OCI-LY1 (cell line): ENCODE results near the gene ANXA3.

Source experiments
- H2AFZ ChIP-seq: fragments of 200-600 bp; sonication (generic), shearing (Covaris generic); 2 replicates; pipeline ENCODE4 v1.6.0; 2014; ENCODE audit warnings: antibody characterized with exemption, mild to moderate bottlenecking, low read length
- H3F3A ChIP-seq: fragments of 200-600 bp; sonication (generic), shearing (Covaris generic); 2 replicates; pipeline ENCODE4 v1.6.0; 2014; ENCODE audit warnings: mild to moderate bottlenecking, antibody characterized with exemption, low read length, moderate library complexity; ENCODE audit not compliant: insufficient read depth
- H3K27ac ChIP-seq: fragments of 200-600 bp; sonication (generic); 2 replicates; pipeline ENCODE4 v1.5.1; 2014; ENCODE audit warnings: low read length, mixed run types, mild to moderate bottlenecking, low read depth; ENCODE audit not compliant: poor library complexity, severe bottlenecking
- H3K27me3 ChIP-seq: fragments of 200-600 bp; sonication (generic); 2 replicates; pipeline ENCODE4 v1.6.0; 2014; ENCODE audit warnings: antibody characterized with exemption, mild to moderate bottlenecking, low read length, moderate library complexity; ENCODE audit not compliant: insufficient read depth
- H3K36me3 ChIP-seq: fragments of 200-600 bp; sonication (generic); 2 replicates; pipeline ENCODE4 v1.6.1; 2014; ENCODE audit warnings: mild to moderate bottlenecking, antibody characterized with exemption, low read length, moderate library complexity, mixed read lengths; ENCODE audit not compliant: insufficient read depth
- H3K4me1 ChIP-seq: fragments of 200-600 bp; sonication (generic); 2 replicates; pipeline ENCODE4 v1.5.1; 2014; ENCODE audit warnings: mild to moderate bottlenecking, low read length, moderate library complexity; ENCODE audit not compliant: insufficient read depth, severe bottlenecking
- H3K4me2 ChIP-seq: fragments of 200-600 bp; sonication (generic), shearing (Covaris generic); 2 replicates; pipeline ENCODE4 v1.6.1; 2014; ENCODE audit warnings: low read length
- H3K4me3 ChIP-seq: fragments of 200-600 bp; sonication (generic); 2 replicates; pipeline ENCODE4 v1.5.1; 2014; ENCODE audit warnings: low read length, low read depth, mild to moderate bottlenecking, mixed read lengths; ENCODE audit not compliant: poor library complexity, severe bottlenecking
- H3K79me2 ChIP-seq: fragments of 200-600 bp; shearing (Covaris generic); 2 replicates; pipeline ENCODE4 v1.6.1; 2016; ENCODE audit warnings: mixed run types, low read length, mixed read lengths; ENCODE audit not compliant: insufficient read depth
- H3K9ac ChIP-seq: fragments of 200-600 bp; sonication (generic), shearing (Covaris generic); 2 replicates; pipeline ENCODE4 v1.6.1; 2014; ENCODE audit warnings: mild to moderate bottlenecking, low read length, mixed read lengths
- H3K9me2 ChIP-seq: fragments of 200-600 bp; sonication (generic), shearing (Covaris generic); 2 replicates; pipeline ENCODE4 v1.6.1; 2014; ENCODE audit warnings: low read depth, mild to moderate bottlenecking, low read length, mixed read lengths
- H3K9me3 ChIP-seq: fragments of 200-600 bp; shearing (Covaris generic); 2 replicates; pipeline ENCODE4 v1.6.1; 2014; ENCODE audit warnings: low read length, mixed read lengths
- H4K20me1 ChIP-seq: fragments of 200-600 bp; sonication (generic), shearing (Covaris generic); 2 replicates; pipeline ENCODE4 v1.6.0; 2016; ENCODE audit warnings: mild to moderate bottlenecking, low read length; ENCODE audit not compliant: insufficient read depth
- CTCF ChIP-seq: fragments of 200-600 bp; sonication (generic), shearing (Covaris generic); IDR thresholded peaks from 2 replicates; pipeline ENCODE4 v1.5.1; 2017; ENCODE audit warnings: mild to moderate bottlenecking, antibody characterized with exemption, low read length, moderate library complexity, mixed read lengths
- EZH2 ChIP-seq: fragments of 200-600 bp; sonication (generic), shearing (Covaris generic); IDR thresholded peaks from 2 replicates; pipeline ENCODE4 v1.8.0; 2017; ENCODE audit warnings: borderline replicate concordance, mixed run types, mild to moderate bottlenecking, antibody characterized with exemption, low read length, moderate library complexity, mixed read lengths

ANXA3 gene

GRCh38 chr4:78529569-78530209 is 21.9 kb upstream of the ANXA3 start:
- Histone ChIP-seq H3K9me3 (no peaks in the 10 kb centered on the region), H3K27me3 (no peaks in the 10 kb centered on the region), H3K27ac (no peak overlapping the region), H3K36me3 (no peaks in the 10 kb centered on the region), H3K9ac (no peak overlapping the region), H3K79me2 (no peaks in the 10 kb centered on the region), H3K4me3 (no peak overlapping the region), H3K9me2 (no peaks in the 10 kb centered on the region), H2AFZ (no peak overlapping the region), H4K20me1 (no peaks in the 10 kb centered on the region), H3K4me1 (no peaks in the 10 kb centered on the region), H3F3A (no peaks in the 10 kb centered on the region), H3K4me2 (no peak overlapping the region)
- no peak for TF ChIP-seq EZH2
- TF ChIP-seq CTCF: no peak

GRCh38 chr4:78532046-78532445 is 19.5 kb upstream of the ANXA3 start:
- Histone ChIP-seq H3K4me1 (no peaks in the 10 kb centered on the region), H3K4me2 (no peak overlapping the region), H3K36me3 (no peaks in the 10 kb centered on the region), H2AFZ (no peak overlapping the region), H3K27me3 (no peaks in the 10 kb centered on the region), H3K9me2 (no peaks in the 10 kb centered on the region), H3K79me2 (no peaks in the 10 kb centered on the region), H3K4me3 (no peak overlapping the region), H3K27ac (no peak overlapping the region), H3K9ac (no peak overlapping the region), H3K9me3 (no peaks in the 10 kb centered on the region), H3F3A (no peaks in the 10 kb centered on the region), H4K20me1 (no peaks in the 10 kb centered on the region)
- TF ChIP-seq CTCF (no peak), EZH2 (no peak)

GRCh38 chr4:78533854-78534253 is 17.7 kb upstream of the ANXA3 start:
- H3K27me3 ChIP-seq: no peaks in the 10 kb centered on the region
- no peaks in the 10 kb centered on the region for H4K20me1 ChIP-seq

More at GRCh38 chr4:78533854-78534253, 17.7 kb upstream of the ANXA3 start:
- Histone ChIP-seq H3K4me2 (no peak overlapping the region), H3F3A (no peaks in the 10 kb centered on the region), H3K36me3 (no peaks in the 10 kb centered on the region), H3K79me2 (no peaks in the 10 kb centered on the region), H3K9me2 (no peaks in the 10 kb centered on the region), H3K4me3 (no peak overlapping the region), H2AFZ (no peak overlapping the region), H3K9me3 (no peaks in the 10 kb centered on the region), H3K9ac (no peak overlapping the region), H3K27ac (no peak overlapping the region), H3K4me1 (no peaks in the 10 kb centered on the region)
- TF ChIP-seq EZH2: no peak
- TF ChIP-seq CTCF: no peak
